ENCODE measurements around the gene CLEC19A. TPM values are rescaled to one million over a fixed set of nuclear protein-coding genes. Genes with fewer than 3 reads are reported as not detected.

Gene CLEC19A
- total RNA-seq, 1 experiment from 2014 or later: not detected

Other genes with a start within 250 kb of the CLEC19A start
- 16.8 and 21.5 TPM in 2 replicates for gene COQ7, start 218.1 kb upstream of the CLEC19A start, total RNA-seq (2014; rRNA removed; shearing (Covaris generic))
- gene ITPRIPL2, start 171.8 kb upstream of the CLEC19A start, total RNA-seq (2014; rRNA removed; shearing (Covaris generic)): 3.5 and 3.6 TPM in 2 replicates
- gene SYT17, start 117.5 kb upstream of the CLEC19A start, total RNA-seq (2014; rRNA removed; shearing (Covaris generic)): 10.6 and 11.3 TPM in 2 replicates
- not detected in 2 replicates for gene TMC5, start 132.2 kb downstream of the CLEC19A start, total RNA-seq (2014; rRNA removed; shearing (Covaris generic))
- 39.5 and 45.3 TPM in 2 replicates for gene GDE1, start 236.4 kb downstream of the CLEC19A start, total RNA-seq (2014; rRNA removed; shearing (Covaris generic))
- 30.3 and 37.2 TPM in 2 replicates for gene CCP110, start 238.2 kb downstream of the CLEC19A start, total RNA-seq (2014; rRNA removed; shearing (Covaris generic))

Data from SJCRH30 (cell line).